K562 (cell line): ENCODE results near the gene GNG3. TPM values are rescaled to one million over a fixed set of nuclear protein-coding genes. Genes with fewer than 3 reads are reported as not detected.

Experiments used
- BCL6 ChIP-seq: fragments of 250-450 bp; sonication (Bioruptor Pico); IDR thresholded peaks from 2 replicates; pipeline ENCODE4 v1.4.0; 2020
- DEAF1 ChIP-seq: fragments of 450-650 bp; formaldehyde crosslinking; IDR thresholded peaks from 2 replicates; pipeline ENCODE4 v1.4.0; 2020; ENCODE audit warnings: mild to moderate bottlenecking, moderate library complexity
- IRF1 ChIP-seq: sonication (generic); formaldehyde crosslinking; IDR thresholded peaks from 2 replicates; pipeline ENCODE4 v1.8.0; 2022; ENCODE audit warnings: missing genetic modification reagents, mild to moderate bottlenecking, borderline replicate concordance
- LEF1 ChIP-seq: fragments of 450-650 bp; IDR thresholded peaks from 2 replicates; pipeline ENCODE4 v1.6.1; 2016; ENCODE audit warnings: mild to moderate bottlenecking
- POLR2G ChIP-seq: fragments of 200-400 bp; formaldehyde crosslinking; IDR thresholded peaks from 2 replicates; pipeline ENCODE4 v1.6.1; 2017; ENCODE audit warnings: low read depth, mild to moderate bottlenecking, antibody characterized with exemption, low read length, moderate library complexity
- PYGO2 ChIP-seq: fragments of 450-650 bp; IDR thresholded peaks from 2 replicates; pipeline ENCODE4 v1.6.1; 2016; ENCODE audit warnings: mild to moderate bottlenecking, missing genetic modification characterization, moderate library complexity, missing compliant biosample characterization
- REST ChIP-seq, 2 experiments: fragments of 450-650 bp; formaldehyde crosslinking in 1 of 2; IDR thresholded peaks; 2 replicates each; pipeline versions ENCODE4 v1.4.0 to v1.6.1; 2014 to 2020; ENCODE audit warnings: mild to moderate bottlenecking in 2 of 2, borderline replicate concordance in 1 of 2, low read depth in 1 of 2
- SIN3B ChIP-seq: fragments of 450-650 bp; IDR thresholded peaks from 2 replicates; pipeline ENCODE4 v1.6.1; 2017; ENCODE audit warnings: low read depth, mild to moderate bottlenecking, moderate library complexity
- ZC3H4 ChIP-seq: sonication (generic); formaldehyde crosslinking; IDR thresholded peaks from 2 replicates; pipeline ENCODE4 v1.9.0; 2021; ENCODE audit warnings: missing genetic modification reagents, borderline replicate concordance
- ZNF277 ChIP-seq: fragments of 250-450 bp; sonication (Bioruptor Pico); IDR thresholded peaks from 2 replicates; pipeline ENCODE4 v1.8.0; 2022; ENCODE audit warnings: inconsistent platforms, mild to moderate bottlenecking, moderate library complexity, borderline replicate concordance
- ZNF655 ChIP-seq: fragments of 250-450 bp; sonication (Bioruptor Pico); IDR thresholded peaks from 2 replicates; pipeline ENCODE4 v1.5.0; 2021
- ZNF740 ChIP-seq, 3 experiments: fragments of 200-800 bp in 1 of 3; sonication (Bioruptor generic) in 1 of 3; sonication (generic) in 1 of 3; formaldehyde crosslinking in 1 of 3; IDR thresholded peaks; 2 replicates each; pipeline versions ENCODE4 v1.6.1 to v1.8.0; 2016 to 2022; ENCODE audit warnings: mild to moderate bottlenecking in 2 of 3, missing compliant biosample characterization in 2 of 3, missing genetic modification characterization in 2 of 3, missing genetic modification reagents in 1 of 3
- polyA plus RNA-seq, 8 experiments: library from polyadenylated mRNA; depleted of rRNA in 4 of 8; stranded (reverse) in 5 of 8; unstranded in 3 of 8; fragments of >200 nt; fragmentation: Nextera tagmentation in 2 of 8; fragmentation: Illumina TruSeq in 1 of 8; extraction: Ambion mirVana in 2 of 8; extraction: Trizol in 1 of 8; gene quantifications; 2 replicates each; pipeline versions ENCODE4 v1.2.1 to v1.2.3, GENCODE V29; 2011 to 2014; ENCODE audit warnings: inconsistent platforms in 1 of 8, missing spikeins in 1 of 8
- total RNA-seq, 7 experiments: library from RNA; depleted of rRNA in 6 of 7; stranded (reverse); fragments of >200 nt in 6 of 7; fragmentation: Illumina TruSeq in 2 of 7; extraction: Trizol in 2 of 7; gene quantifications; 2 replicates each; pipeline versions ENCODE4 v1.2.1 to v1.2.3, GENCODE V29; 2011 to 2021; ENCODE audit warnings: low replicate concordance in 1 of 7

The GNG3 gene
- total and polyA plus RNA-seq, 9 of the 15 experiments (the other 6 are each of a cell fraction or from before 2014, with no cell fraction given) = 0.07 TPM; not detected in 8

GRCh38 chr11:62680825-62681240 lies 26.6 kb upstream of the GNG3 start (continued):
- TF ChIP-seq REST (IDR thresholded peaks at IDR 0.05; ENCODE audit: borderline replicate concordance) (peak; percentile 38; the same call in 1 of the 2 replicates), REST (CRISPR knock-in tag; IDR thresholded peaks at IDR 0.05; ENCODE audit: low read depth) (no peak), LEF1 (no peak), ZNF740 (CRISPR knock-in tag; IDR thresholded peaks at IDR 0.05) (no peak), ZNF740 (tag; IDR thresholded peaks at IDR 0.05) (no peak), SIN3B (no peak), IRF1 (no peak), DEAF1 (CRISPR knock-in tag) (no peak), BCL6 (no peak), ZNF277 (CRISPR knock-in tag) (no peak), ZNF655 (CRISPR knock-in tag) (no peak), PYGO2 (tag) (no peak), POLR2G (no peak), ZC3H4 (CRISPR knock-in tag) (no peak)
